GM20000 (cell line): Measurements from ENCODE around the gene DNAH3.

Experiments used
- DNase-seq: peaks from one replicate; pipeline ENCODE4 v3.0.0; 2012; ENCODE audit warnings: low spot score
- CTCF ChIP-seq: IDR thresholded peaks from 2 replicates; pipeline ENCODE4 v1.5.1; 2012; ENCODE audit warnings: mild to moderate bottlenecking, control low read depth; ENCODE audit errors: extremely low read depth, missing control alignments

The DNAH3 gene

GRCh38 chr16:20920091-20920490 lies 230.6 kb downstream of the DNAH3 start:
- no peak for TF ChIP-seq CTCF
- no peak for DNase-seq

GRCh38 chr16:20918486-20919239 lies 232.0 kb downstream of the DNAH3 start:
- no peak for DNase-seq
- TF ChIP-seq CTCF: no peak

- no peak for TF ChIP-seq CTCF
- DNase-seq: no peak
Observed at GRCh38 chr16:20916942-20917341, 233.7 kb downstream of the DNAH3 start.

- TF ChIP-seq CTCF: no peak
- no peak for DNase-seq
Observed at GRCh38 chr16:20916289-20916688, 234.4 kb downstream of the DNAH3 start.

GRCh38 chr16:20911361-20911760 lies 239.3 kb downstream of the DNAH3 start:
- no peak for TF ChIP-seq CTCF
- no peak for DNase-seq

GRCh38 chr16:20910781-20911321 lies 239.8 kb downstream of the DNAH3 start:
- no peak for DNase-seq
- TF ChIP-seq CTCF: no peak

GRCh38 chr16:20906341-20907255 lies 244.0 kb downstream of the DNAH3 start:
- TF ChIP-seq CTCF: no peak
- DNase-seq: no peak
